ENCODE measurements around the gene MRRF.

The MRRF gene

DNA sequence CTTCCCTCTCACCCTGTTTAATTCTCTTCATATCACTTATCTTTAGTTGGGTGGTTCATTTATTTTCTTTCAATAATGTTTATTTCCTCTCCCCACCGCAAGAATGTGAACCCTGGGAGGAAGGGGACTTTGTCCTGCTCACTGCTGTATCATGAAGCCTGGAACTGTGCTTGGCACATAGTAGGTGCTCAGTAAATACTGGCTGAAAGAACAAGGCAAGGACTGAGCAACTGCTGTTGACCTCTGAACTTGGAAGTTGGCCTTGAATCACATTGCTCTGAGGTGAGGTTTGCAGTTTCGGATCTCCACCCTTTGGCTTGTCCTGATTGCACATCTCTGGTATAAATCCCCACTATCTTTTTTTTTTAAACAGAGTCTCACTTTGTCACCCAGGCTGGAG lies 84.1 kb downstream of the MRRF start:
- Histone ChIP-seq H3K4me2 (ENCODE audit: low read depth, low read length, poor library complexity, severe bottlenecking) (peak overlapping the region; percentile 62), H3K9me2 (replicated peaks; ENCODE audit: low read depth, low read length) (no peaks in the 10 kb centered on the region), H3K36me3 (ENCODE audit: insufficient read depth, low read length) (no peaks in the 10 kb centered on the region), H4K20me1 (ENCODE audit: insufficient read depth, low read length, poor library complexity, severe bottlenecking) (no peaks in the 10 kb centered on the region), H3K27me3 (ENCODE audit: insufficient read depth, low read length, poor library complexity, severe bottlenecking) (no peaks in the 10 kb centered on the region), H3K9ac (ENCODE audit: low read depth, low read length, poor library complexity, severe bottlenecking) (peak overlapping the region; percentile 54), H3K79me2 (ENCODE audit: insufficient read depth, low read length) (no peaks in the 10 kb centered on the region), H3F3A (ENCODE audit: low read depth) (no peaks in the 10 kb centered on the region), H3K9me3 (ENCODE audit: insufficient read depth, low read depth, low read length) (no peaks in the 10 kb centered on the region), H2AFZ (ENCODE audit: low read length) (peak overlapping the region; percentile 68; the same call in 1 of the 2 replicates), H3K4me1 (ENCODE audit: insufficient read depth, low read length, poor library complexity, severe bottlenecking) (peaks cover 19% of the 10 kb centered on the region), H3K4me3 (ENCODE audit: low read length, poor library complexity, severe bottlenecking) (no peak overlapping the region)
- TF ChIP-seq, protein P1, sequence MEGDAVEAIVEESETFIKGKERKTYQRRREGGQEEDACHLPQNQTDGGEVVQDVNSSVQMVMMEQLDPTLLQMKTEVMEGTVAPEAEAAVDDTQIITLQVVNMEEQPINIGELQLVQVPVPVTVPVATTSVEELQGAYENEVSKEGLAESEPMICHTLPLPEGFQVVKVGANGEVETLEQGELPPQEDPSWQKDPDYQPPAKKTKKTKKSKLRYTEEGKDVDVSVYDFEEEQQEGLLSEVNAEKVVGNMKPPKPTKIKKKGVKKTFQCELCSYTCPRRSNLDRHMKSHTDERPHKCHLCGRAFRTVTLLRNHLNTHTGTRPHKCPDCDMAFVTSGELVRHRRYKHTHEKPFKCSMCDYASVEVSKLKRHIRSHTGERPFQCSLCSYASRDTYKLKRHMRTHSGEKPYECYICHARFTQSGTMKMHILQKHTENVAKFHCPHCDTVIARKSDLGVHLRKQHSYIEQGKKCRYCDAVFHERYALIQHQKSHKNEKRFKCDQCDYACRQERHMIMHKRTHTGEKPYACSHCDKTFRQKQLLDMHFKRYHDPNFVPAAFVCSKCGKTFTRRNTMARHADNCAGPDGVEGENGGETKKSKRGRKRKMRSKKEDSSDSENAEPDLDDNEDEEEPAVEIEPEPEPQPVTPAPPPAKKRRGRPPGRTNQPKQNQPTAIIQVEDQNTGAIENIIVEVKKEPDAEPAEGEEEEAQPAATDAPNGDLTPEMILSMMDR (conservative IDR thresholded peaks at IDR 0.05; ENCODE audit: low read length), result no peak
- no peak for TF ChIP-seq EZH2phosphoT487 (IDR thresholded peaks at IDR 0.05; ENCODE audit: borderline replicate concordance)

DNA sequence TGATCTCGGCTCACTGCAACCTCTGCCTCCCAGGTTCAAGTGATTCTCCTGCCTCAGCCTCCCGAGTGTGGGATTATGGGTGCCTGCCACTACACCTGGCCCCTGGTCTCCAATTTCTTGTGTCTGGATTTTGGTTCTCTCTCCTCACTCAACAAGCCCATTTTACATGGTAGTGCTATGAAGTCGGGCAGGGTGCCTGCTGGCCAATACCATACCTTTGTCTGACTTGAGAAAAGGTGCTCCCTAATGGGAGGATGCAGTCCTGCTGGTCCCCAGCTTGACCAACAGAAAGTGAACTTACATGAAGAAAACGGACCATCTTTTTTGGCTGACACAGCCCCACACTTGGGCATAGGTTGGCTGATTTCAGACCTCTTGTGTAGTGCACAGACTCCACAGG lies 84.5 kb downstream of the MRRF start:
- Histone ChIP-seq H4K20me1 (ENCODE audit: insufficient read depth, low read length, poor library complexity, severe bottlenecking) (no peaks in the 10 kb centered on the region), H3K4me3 (ENCODE audit: low read length, poor library complexity, severe bottlenecking) (no peak overlapping the region), H3K9ac (ENCODE audit: low read depth, low read length, poor library complexity, severe bottlenecking) (no peak overlapping the region), H3K36me3 (ENCODE audit: insufficient read depth, low read length) (no peaks in the 10 kb centered on the region), H3K9me3 (ENCODE audit: insufficient read depth, low read depth, low read length) (no peaks in the 10 kb centered on the region), H3K4me2 (ENCODE audit: low read depth, low read length, poor library complexity, severe bottlenecking) (no peak overlapping the region), H3K27me3 (ENCODE audit: insufficient read depth, low read length, poor library complexity, severe bottlenecking) (no peaks in the 10 kb centered on the region), H3K9me2 (replicated peaks; ENCODE audit: low read depth, low read length) (no peaks in the 10 kb centered on the region), H2AFZ (ENCODE audit: low read length) (0 out of 2 replicates have a peak overlapping the region, but pooled peaks have one; percentile 3), H3K79me2 (ENCODE audit: insufficient read depth, low read length) (no peaks in the 10 kb centered on the region), H3K4me1 (ENCODE audit: insufficient read depth, low read length, poor library complexity, severe bottlenecking) (peaks cover 19% of the 10 kb centered on the region), H3F3A (ENCODE audit: low read depth) (no peaks in the 10 kb centered on the region)
- TF ChIP-seq, protein P1 (conservative IDR thresholded peaks at IDR 0.05; ENCODE audit: low read length), result no peak
- no peak for TF ChIP-seq EZH2phosphoT487 (IDR thresholded peaks at IDR 0.05; ENCODE audit: borderline replicate concordance)

DNA sequence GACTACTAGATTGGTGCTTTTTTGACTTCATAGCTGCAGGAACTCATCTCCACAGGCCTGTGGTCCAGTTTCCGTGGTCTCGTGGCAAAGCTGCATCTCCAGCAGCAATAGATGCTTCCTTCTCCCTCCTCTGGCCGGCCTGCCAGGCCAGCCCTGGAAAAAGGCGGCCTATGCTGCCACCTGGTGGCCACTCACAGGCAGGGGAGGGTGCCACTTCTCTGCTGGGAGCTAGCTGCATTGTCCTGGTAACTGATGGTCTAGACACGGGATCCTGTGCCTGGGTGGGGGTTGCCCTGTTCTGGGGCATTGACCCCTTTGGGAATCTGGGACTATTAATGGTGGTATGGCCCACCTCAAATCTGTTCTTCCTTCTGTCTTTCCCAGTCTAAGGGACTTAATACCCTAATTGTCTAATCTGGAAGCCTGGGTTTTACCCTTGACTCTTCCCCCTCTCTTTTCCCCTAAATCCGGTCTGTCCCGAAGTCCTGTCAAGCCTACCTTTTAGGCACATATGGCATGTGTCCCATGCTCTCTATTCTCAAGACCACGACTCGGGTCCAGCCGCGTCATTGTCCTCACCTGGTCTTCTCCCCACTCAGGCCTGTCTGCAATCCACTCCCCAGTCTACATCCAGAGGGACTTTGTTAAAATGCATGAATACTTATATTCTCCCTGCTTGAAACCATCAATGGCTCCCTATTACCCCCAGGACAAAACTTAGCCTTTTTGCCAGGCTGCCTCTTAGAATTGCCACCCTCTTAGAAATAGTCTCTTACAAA lies 86.1 kb downstream of the MRRF start:
- Histone ChIP-seq H3K9me3 (ENCODE audit: insufficient read depth, low read depth, low read length) (no peaks in the 10 kb centered on the region), H2AFZ (ENCODE audit: low read length) (peak overlapping the region; percentile 76), H3K4me3 (ENCODE audit: low read length, poor library complexity, severe bottlenecking) (no peak overlapping the region), H4K20me1 (ENCODE audit: insufficient read depth, low read length, poor library complexity, severe bottlenecking) (no peaks in the 10 kb centered on the region), H3K9me2 (replicated peaks; ENCODE audit: low read depth, low read length) (no peaks in the 10 kb centered on the region), H3F3A (ENCODE audit: low read depth) (no peaks in the 10 kb centered on the region), H3K4me2 (ENCODE audit: low read depth, low read length, poor library complexity, severe bottlenecking) (no peak overlapping the region), H3K79me2 (ENCODE audit: insufficient read depth, low read length) (no peaks in the 10 kb centered on the region), H3K9ac (ENCODE audit: low read depth, low read length, poor library complexity, severe bottlenecking) (no peak overlapping the region), H3K27me3 (ENCODE audit: insufficient read depth, low read length, poor library complexity, severe bottlenecking) (no peaks in the 10 kb centered on the region), H3K36me3 (ENCODE audit: insufficient read depth, low read length) (no peaks in the 10 kb centered on the region), H3K4me1 (ENCODE audit: insufficient read depth, low read length, poor library complexity, severe bottlenecking) (peaks cover 19% of the 10 kb centered on the region)
- TF ChIP-seq, protein P1 (conservative IDR thresholded peaks at IDR 0.05; ENCODE audit: low read length), result peak; percentile 98
- no peak for TF ChIP-seq EZH2phosphoT487 (IDR thresholded peaks at IDR 0.05; ENCODE audit: borderline replicate concordance)
